HFFc6 (cell line): ENCODE measurements around the gene IDH1. TPM values are rescaled to one million over a fixed set of nuclear protein-coding genes. Genes with fewer than 3 reads are reported as not detected.

Experiments
- DNase-seq: peaks from one replicate; pipeline ENCODE4 v3.0.0-alpha.2; 2018
- H3K27ac Mint-ChIP-seq: 2 replicates; pipeline ENCODE4 v1.8.0; 2020; ENCODE audit warnings: mild to moderate bottlenecking, mixed read lengths
- H3K27me3 Mint-ChIP-seq: 2 replicates; pipeline ENCODE4 v1.8.0; 2021; ENCODE audit warnings: mild to moderate bottlenecking, moderate library complexity, mixed read lengths; ENCODE audit not compliant: insufficient read depth
- H3K36me3 Mint-ChIP-seq: 2 replicates; pipeline ENCODE4 v1.8.0; 2021; ENCODE audit warnings: low read depth, mixed read lengths
- H3K4me1 Mint-ChIP-seq: 2 replicates; pipeline ENCODE4 v1.8.0; 2020; ENCODE audit warnings: low read depth, mixed read lengths
- H3K4me3 Mint-ChIP-seq: 2 replicates; pipeline ENCODE4 v1.8.0; 2020; ENCODE audit warnings: mild to moderate bottlenecking, moderate library complexity, mixed read lengths
- H3K9me3 Mint-ChIP-seq: 2 replicates; pipeline ENCODE4 v1.8.0; 2020; ENCODE audit warnings: mild to moderate bottlenecking, mixed read lengths
- CTCF ChIP-seq: fragments of 200-600 bp; sonication (generic); IDR thresholded peaks from 2 replicates; pipeline ENCODE4 v1.5.0; 2021; ENCODE audit warnings: antibody characterized with exemption, mild to moderate bottlenecking
- total RNA-seq, 6 experiments: library from RNA; stranded (reverse); fragmentation: NEBNext Ultra II Directional; extraction: Animal tissue kit (Norgen Biotek cat#: 25700); gene quantifications; 2 replicates in 1 of 6; 3 replicates in 5 of 6; pipeline ENCODE4 v1.2.3, GENCODE V29; 2021

IDH1 gene
- total RNA-seq, 6 experiments from 2014 or later: 42.7 to 61.7 (median 58.4) TPM

DNA sequence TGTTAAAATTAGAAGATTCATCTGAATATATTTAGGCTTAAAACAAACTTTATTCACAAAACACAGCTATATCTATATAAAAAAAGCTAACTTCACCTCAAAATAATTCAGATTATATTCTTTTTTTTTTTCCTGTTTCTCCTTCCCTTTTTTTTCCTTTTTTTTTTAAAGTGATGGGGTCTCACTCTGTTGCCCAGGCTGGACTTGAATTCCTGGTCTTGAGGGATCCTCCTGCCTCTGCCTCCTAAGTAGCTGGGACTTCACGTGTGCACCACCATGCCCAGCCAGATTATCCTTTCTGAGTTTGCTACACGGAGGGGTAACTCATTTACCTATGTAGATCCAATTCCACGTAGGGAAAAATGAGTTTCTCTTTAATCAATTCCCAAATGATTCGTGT lies 3.8 kb downstream of the IDH1 start:
- H3K9me3 Mint-ChIP-seq: no peaks in the 10 kb centered on the region
- H3K36me3 Mint-ChIP-seq: peaks cover 14% of the 10 kb centered on the region
- peaks cover 32% of the 10 kb centered on the region for H3K4me1 Mint-ChIP-seq
- no peak overlapping the region for H3K4me3 Mint-ChIP-seq
- H3K27ac Mint-ChIP-seq: no peak overlapping the region
- no peak for TF ChIP-seq CTCF
- H3K27me3 Mint-ChIP-seq: 0 out of 2 replicates have a peak, but pooled peaks cover 1% of the 10 kb centered on the region
- no peak for DNase-seq

GRCh38 chr2:208250388-208250787 lies 4.5 kb downstream of the IDH1 start:
- no peaks in the 10 kb centered on the region for H3K9me3 Mint-ChIP-seq
- peaks cover 27% of the 10 kb centered on the region for H3K4me1 Mint-ChIP-seq
- no peak for TF ChIP-seq CTCF
- no peak for DNase-seq
- no peak overlapping the region for H3K4me3 Mint-ChIP-seq
- 0 out of 2 replicates have a peak, but pooled peaks cover 1% of the 10 kb centered on the region for H3K27me3 Mint-ChIP-seq
- H3K27ac Mint-ChIP-seq: no peak overlapping the region; the same call in 1 of the 2 replicates
- H3K36me3 Mint-ChIP-seq: peaks cover 14% of the 10 kb centered on the region

DNA sequence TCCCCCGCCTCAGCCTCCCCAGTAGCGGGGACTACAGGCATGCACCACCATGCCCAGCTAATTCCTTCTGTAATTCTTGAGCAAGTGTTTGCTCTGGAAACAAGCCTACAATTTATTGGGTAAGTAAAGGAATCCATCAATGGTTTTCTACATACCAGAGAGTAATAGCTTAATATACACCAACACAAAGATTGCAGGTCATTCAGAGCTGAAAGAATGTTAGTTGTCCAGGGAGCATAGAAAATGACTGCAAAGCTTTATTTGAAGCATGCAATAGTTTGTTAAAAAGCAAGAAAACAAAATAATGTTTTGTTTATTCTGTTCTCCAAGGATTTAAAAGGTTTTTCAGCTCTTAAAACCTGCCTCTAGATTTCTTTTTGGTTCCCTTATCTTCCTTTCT lies 5.6 kb downstream of the IDH1 start:
- Mint-ChIP-seq H3K4me3 (no peak overlapping the region), H3K27me3 (no peaks in the 10 kb centered on the region), H3K36me3 (peaks cover 14% of the 10 kb centered on the region), H3K9me3 (no peaks in the 10 kb centered on the region), H3K27ac (no peak overlapping the region), H3K4me1 (peaks cover 27% of the 10 kb centered on the region)
- DNase-seq: no peak
- no peak for TF ChIP-seq CTCF

GRCh38 chr2:208248601-208249000 lies 6.3 kb downstream of the IDH1 start:
- Mint-ChIP-seq H3K9me3 (no peaks in the 10 kb centered on the region), H3K36me3 (peaks cover 14% of the 10 kb centered on the region), H3K27me3 (no peaks in the 10 kb centered on the region), H3K27ac (no peak overlapping the region), H3K4me3 (no peak overlapping the region), H3K4me1 (peaks cover 23% of the 10 kb centered on the region)
- no peak for TF ChIP-seq CTCF
- DNase-seq: no peak

DNA sequence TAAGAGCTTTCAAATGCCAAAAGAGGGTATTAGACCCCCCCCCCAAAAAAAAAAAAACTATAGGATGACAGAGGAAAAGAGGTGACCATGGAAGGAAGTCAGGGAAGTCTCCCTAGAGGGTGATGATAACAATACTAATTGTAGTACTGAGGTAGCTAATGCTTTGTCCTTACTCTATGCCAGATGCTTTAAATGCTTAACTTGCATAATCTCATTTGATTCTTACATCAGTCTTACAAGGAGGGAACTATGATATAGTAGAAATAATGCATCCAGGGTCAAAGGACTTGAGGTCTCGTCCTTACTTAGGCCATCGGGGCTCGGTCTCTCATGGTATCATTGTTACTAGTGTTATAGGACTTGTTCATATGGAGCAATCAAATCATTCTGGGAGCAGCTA lies 9.1 kb downstream of the IDH1 start:
- no peaks in the 10 kb centered on the region for H3K9me3 Mint-ChIP-seq
- TF ChIP-seq CTCF: no peak
- no peak overlapping the region for H3K27ac Mint-ChIP-seq
- peaks cover 8% of the 10 kb centered on the region for H3K36me3 Mint-ChIP-seq
- H3K4me3 Mint-ChIP-seq: no peak overlapping the region
- DNase-seq: no peak
- no peaks in the 10 kb centered on the region; the same call in 1 of the 2 replicates for H3K27me3 Mint-ChIP-seq
- H3K4me1 Mint-ChIP-seq: peaks cover 15% of the 10 kb centered on the region

GRCh38 chr2:208244422-208244821 lies 10.4 kb downstream of the IDH1 start:
- H3K36me3 Mint-ChIP-seq: peaks cover 12% of the 10 kb centered on the region
- no peaks in the 10 kb centered on the region for H3K9me3 Mint-ChIP-seq
- TF ChIP-seq CTCF: no peak

More at GRCh38 chr2:208244422-208244821, 10.4 kb downstream of the IDH1 start:
- H3K4me3 Mint-ChIP-seq: no peak overlapping the region
- peaks cover 2% of the 10 kb centered on the region for H3K4me1 Mint-ChIP-seq
- no peak for DNase-seq
- H3K27me3 Mint-ChIP-seq: no peaks in the 10 kb centered on the region; the same call in 1 of the 2 replicates
- H3K27ac Mint-ChIP-seq: no peak overlapping the region
